ENCODE results near the gene OR5T3.

DNA sequence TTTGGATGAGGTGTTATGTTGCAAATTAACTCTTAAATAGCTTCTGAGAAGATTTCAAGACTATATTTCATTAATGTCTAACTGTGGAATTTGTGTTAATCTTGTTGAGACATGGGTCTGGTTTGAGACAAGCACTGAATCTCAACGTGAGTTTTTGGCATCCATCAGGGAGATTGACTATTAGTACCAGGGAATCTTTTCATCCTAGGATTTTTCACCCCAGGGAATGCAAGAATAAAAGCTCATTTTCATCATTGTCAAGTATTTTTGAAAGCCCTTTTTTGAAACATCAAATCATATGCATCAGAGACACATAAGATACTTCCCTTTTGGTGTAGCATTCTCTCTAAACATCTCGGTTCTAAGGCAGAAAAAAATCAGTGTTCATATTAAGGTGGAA, 37.5 kb upstream of the OR5T3 start:
- TF ChIP-seq, protein P1, sequence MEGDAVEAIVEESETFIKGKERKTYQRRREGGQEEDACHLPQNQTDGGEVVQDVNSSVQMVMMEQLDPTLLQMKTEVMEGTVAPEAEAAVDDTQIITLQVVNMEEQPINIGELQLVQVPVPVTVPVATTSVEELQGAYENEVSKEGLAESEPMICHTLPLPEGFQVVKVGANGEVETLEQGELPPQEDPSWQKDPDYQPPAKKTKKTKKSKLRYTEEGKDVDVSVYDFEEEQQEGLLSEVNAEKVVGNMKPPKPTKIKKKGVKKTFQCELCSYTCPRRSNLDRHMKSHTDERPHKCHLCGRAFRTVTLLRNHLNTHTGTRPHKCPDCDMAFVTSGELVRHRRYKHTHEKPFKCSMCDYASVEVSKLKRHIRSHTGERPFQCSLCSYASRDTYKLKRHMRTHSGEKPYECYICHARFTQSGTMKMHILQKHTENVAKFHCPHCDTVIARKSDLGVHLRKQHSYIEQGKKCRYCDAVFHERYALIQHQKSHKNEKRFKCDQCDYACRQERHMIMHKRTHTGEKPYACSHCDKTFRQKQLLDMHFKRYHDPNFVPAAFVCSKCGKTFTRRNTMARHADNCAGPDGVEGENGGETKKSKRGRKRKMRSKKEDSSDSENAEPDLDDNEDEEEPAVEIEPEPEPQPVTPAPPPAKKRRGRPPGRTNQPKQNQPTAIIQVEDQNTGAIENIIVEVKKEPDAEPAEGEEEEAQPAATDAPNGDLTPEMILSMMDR (conservative IDR thresholded peaks at IDR 0.05; ENCODE audit: low read depth, low read length) = no peak
- no peak for TF ChIP-seq EZH2 (IDR thresholded peaks at IDR 0.05; ENCODE audit: low read length, unreplicated experiment)
- TF ChIP-seq EZH2phosphoT487 (IDR thresholded peaks at IDR 0.05; ENCODE audit: borderline replicate concordance, low read length) = no peak
